Retina (tissue), 1 donor: ENCODE results near the gene DLGAP1.
A peak's percentile ranks its signal among the peaks of the same experiment; 100 is the strongest.
"Not testable (repeated sequence)": the region's sequence is repeated elsewhere in the genome, so short reads cannot be mapped to it uniquely, and the experiment has no call there.

Source experiments
- DNase-seq: peaks from one replicate; pipeline ENCODE4 v3.0.0-alpha.2; 2016

The DLGAP1 gene

DNA sequence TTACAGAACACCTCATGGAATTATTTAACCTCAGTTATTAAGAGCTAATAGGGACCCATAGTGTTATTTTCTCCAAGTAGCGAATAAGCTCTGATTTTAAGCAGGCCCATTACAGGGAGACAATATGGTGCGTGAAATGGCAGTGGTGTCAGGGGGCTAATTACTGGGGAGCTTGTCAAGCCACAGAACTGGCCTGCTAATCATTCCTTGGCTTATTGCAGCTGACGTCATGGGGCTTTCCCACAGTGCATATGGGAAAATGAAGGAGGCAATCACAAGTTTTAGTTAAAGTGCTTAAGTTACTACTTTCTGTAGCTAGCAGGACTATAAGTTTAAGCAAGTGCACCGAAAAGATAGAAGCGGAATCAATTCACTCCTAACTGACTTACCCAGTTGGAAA is 742.6 kb downstream of the DLGAP1 start:
- DNase-seq: no peak

DNA sequence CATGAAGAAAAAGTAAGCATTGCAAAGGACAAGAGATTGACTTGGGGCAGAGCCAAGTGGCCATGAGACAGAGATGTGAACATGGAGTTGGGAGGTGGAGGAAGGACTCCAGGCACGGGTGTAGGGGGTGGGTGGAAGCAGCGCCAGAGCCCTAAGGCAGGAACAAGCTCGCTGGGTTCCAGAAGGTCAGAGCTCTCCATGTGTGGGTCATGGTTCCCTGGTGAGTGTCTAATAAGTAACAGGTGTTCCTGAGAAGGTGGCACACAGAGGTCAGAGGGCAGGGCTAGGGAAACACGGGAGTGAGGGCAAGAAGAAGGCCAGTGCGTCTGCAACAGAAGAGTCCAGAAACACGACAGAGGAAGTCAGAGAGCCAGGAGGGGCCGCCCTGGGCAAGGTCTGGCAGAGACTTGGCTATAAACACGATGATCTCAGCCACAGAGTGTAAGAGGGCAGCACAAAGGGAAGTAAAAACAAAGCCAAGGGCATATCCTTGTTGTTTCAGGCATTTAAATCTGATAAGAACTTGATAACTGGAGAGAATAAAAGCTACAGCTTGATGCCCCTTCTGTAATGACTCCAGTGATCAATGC is 744.3 kb downstream of the DLGAP1 start:
- no peak for DNase-seq

DNA sequence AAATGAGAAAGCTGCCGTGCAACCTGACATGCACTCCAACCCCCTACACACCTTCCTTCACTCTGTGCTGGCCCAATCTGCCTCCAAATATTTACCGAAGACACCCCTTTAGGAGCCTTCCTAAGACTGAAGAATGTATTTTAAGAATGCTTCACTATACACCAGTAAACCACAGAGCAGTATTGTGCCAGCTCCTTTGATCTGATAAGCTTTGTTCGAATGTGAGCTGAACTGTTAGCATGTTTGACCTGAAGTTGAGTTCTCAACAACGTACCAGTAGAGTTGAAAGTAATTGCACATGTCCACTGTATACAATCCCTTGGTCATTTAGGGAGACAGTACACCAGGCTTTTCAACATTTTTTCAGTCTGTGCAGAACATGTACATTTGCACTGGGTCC is 745.9 kb downstream of the DLGAP1 start:
- no peak for DNase-seq

DNA sequence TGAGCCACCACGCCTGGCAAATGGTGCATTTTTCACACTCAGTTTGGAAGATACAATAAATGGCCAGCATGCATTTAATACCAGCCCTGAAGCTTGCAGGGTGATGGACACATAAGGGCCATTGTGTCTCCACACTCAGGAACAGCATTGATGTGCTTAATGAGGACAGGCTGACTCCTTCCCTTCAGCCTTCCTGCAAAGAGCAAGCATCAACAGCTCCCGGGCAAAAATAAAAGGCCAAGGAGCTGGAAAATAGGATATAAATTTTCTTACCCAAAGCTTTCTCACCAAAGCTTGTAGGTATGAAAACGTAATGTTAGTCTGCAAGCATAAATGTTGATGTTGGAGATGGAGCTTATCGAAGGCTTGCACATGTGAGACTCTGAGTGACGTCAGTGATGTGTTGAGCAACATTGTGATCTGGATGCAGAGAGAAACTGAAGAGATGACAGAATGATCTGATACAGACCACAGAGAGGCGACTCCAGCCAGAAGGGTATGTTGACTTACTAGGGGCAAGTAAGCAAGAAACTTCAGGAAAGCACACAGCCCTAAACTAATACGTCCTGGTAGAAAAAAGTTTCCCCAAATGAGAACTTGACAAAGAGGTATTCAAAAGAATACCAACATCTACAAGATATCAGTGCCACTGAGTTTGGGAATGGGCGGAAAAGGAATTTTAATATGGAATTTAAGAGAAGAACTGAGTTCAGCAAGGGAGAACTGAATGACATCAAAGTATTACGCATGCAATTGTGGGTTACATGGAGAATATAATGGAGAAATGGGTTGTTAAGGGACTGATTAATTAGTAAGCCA is 748.6 kb downstream of the DLGAP1 start:
- no peak for DNase-seq

DNA sequence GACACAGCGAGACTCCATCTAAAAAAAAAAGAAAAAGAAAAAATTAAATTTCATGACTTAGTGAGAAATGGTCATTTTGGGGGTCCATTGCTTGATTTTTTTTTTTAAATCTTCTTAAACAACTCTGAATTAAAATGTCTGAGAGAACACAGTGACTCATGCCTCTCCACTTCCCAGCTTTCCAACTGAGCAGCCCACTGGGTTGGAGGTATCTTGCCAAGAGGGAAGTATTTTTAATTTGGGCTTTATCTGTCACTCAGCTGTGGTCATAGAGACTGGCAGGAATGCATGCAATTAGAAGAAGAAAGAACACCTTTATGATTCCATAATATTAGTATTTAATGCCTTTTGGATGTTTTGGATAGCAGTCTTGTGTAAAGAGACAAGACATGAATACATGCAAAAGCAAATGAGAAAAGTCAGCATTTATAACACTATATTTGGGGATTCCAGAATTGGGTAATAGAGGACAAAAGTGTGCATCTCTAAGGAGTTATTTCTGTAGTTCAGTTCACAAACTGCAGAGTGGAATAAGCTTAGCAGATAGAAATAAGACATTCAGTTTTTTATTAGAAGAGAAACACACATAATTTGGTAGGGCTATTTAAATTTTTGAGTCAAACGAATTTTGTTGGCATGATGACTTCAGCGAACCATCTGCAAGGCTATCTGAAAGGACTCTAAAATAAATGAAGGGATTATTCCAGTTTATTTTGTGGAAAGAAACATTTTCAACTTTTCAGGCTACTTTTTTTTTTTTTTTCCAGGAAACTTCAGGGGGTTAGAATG is 750.4 kb downstream of the DLGAP1 start:
- no peak for DNase-seq

DNA sequence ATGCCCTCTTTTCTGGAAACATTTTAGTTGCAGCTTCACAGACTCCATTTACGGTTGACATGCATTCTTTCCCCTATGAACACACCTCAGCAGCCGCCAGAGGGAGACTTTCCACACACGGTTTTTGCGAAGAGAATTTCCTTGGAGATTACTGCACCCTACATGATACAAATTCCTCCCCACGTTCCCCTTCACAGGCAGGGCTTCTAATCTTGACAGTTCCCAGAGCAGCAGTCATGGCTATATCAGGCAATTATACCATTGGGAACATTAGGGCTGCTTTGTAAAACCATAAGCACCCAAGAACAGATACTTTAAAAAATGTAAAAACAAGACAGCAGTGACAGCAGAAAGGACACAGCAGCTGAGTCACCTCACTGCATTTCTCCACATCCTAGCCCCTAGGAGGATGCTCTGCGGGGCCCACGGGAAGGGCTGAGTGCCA is 751.4 kb downstream of the DLGAP1 start:
- DNase-seq: peak; percentile 67

DNA sequence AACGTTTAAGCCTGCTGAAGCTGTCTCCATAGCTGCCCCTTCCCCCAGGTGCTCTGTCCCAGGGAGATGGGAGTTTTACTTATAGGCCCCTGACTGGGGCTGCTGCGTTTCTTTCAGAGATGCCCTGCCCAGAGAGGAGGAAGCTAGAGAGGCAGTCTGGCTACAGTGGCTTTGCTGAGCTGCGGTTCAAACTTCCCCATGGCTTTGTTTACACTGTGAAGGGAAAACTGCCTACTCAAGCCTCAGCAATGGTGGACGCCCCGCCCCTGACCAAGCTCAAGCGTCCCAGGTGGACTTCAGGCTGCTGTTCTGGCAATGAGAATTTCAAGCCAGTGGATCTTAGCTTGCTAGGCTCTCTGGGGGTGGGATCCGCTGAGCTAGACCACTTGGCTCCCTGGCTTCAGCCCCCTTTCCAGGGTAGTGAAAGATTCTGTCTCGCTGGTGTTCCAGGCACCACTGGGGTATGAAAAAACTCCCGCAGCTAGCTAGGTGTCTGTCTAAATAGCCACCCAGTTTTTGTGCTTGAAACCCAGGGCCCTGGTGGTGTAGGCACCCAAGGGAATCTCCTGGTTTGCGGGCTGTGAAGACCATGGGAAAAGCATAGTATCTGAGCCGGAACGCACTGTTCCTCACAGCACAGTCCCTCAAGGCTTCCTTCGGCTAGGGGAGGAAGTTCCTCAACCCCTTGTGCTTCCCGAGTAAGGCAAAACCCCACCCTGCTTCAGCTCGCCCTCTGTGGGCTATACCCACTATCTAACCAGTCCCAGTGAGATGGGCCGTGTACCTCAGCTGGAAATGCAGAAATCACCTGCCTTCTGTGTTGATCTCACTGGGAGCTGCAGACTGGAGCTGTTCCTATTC is 755.2 kb downstream of the DLGAP1 start:
- not testable (repeated sequence) for DNase-seq

DNA sequence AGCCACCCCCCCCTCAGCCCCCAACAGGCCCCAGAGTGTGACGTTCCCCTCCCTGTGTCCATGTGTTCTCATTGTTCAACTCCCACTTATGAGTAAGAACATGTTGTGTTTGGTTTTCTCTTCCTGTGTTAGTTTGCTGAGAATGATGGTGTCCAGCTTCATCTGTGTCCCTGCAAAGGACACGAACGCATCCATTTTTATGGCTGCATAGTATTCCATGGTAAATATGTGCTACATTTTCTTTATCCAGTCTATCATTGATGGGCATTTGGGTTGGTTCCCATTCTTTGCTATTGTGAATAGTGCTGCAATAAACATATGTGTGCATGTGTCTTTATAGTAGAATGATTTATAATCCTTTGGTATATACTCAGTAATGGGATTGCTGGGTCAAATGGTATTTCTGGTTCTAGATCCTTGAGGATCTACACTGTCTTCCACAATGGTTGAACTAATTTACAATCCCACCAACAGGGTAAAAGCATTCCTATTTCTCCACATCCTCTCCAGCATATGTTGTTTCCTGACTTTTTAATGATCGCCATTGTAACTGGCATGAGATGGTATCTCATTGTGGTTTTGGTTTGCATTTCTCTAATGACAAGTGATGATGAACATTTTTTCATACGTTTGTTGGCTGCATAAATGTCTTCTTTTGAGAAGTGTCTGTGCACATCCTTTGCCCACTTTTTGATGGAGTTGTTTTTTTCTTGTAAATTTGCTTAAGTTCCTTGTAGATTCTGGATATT is 760.9 kb downstream of the DLGAP1 start:
- not testable (repeated sequence) for DNase-seq

DNA sequence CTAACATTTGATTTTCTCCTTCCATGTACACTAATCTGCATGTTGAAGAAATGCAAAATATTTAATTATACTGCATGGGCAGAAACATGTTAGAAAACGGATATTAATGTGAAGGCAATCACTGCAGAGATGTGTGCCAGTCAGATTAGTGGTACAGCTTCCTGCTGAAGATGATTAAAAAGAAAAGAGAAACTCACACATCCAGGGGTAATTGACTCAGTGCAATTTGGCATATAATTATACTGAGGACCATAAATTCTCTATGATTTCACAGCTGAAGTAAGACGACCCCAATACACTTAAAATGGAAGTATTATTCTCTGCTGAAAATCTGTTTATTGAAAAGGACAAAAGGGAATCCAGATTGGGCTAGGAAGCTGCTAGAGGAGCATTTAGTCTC is 761.7 kb downstream of the DLGAP1 start:
- DNase-seq: no peak

DNA sequence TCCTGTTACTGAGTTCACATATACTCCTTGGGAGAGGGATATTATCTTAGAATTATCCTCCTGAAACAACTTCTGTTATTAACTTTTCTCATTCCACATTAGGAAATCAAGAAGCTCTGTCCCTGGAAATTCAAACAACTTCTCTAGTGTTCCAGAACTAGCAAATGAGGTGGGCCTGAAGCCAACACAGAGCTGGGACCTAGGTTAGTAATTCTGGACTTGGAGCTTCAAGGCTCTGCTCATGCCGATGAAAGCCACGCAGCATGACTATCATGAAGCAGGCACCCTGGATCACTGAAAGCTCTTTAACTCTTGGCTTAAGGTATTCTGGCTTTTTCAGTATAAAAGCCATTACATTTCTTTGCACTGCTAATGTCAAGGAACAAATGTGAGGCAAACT is 762.4 kb downstream of the DLGAP1 start:
- no peak for DNase-seq

DNA sequence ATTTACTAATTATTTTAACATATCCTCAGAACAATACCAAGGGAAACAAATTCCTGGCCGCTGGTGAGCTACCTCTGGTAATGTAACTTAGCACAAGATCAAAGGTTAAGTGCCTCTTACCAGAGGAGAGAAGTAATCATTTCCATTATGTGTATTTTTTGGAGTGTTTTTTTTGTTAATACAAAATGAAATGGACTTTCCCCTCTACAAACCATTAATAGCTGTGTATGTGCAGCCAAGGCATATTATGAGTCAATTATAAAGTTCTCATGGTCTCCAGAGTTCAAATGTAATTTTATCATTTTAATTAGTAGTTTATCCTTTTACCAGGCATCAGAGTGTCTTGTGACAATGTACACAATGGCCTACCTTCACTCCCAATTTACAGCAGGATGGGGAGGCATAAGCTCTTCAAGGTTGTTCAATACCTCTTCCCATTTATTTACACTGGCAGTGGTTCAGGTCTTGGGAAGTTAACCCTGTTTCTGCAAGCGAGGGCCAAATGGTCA is 762.9 kb downstream of the DLGAP1 start:
- DNase-seq: no peak

DNA sequence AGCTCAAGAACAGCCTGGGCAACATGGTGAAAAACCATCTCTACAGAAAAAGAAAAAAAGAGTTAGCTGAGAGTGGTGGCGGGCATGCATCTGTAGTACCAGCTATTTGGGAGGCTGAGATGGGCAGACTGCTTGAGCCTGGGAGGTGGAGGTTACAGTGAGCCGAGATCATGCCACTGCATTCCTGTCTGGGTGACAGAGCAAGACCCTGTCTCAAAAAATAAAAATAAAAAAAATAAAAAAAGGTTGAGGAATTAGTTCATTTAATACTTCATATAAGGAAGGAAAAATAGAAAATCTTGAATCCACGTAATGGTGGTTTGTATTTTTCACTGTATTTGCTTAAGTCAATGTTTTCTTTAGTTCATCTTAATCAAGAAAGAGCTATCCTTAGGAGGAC is 763.4 kb downstream of the DLGAP1 start:
- DNase-seq: no peak

DNA sequence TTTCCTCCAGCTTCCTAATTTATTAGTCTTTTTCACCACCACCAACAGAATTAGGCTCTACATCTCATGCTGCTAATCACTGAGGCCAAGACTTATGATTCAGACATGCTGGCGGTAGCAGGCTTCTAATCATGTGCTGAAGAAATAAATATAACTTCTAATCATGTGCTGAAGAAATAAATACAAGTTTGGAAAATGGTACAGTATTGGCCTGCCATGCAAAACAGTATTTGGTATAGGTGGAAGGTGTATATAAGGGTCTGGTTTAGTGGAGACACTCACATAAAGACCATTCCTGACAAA is 764.4 kb downstream of the DLGAP1 start:
- no peak for DNase-seq

DNA sequence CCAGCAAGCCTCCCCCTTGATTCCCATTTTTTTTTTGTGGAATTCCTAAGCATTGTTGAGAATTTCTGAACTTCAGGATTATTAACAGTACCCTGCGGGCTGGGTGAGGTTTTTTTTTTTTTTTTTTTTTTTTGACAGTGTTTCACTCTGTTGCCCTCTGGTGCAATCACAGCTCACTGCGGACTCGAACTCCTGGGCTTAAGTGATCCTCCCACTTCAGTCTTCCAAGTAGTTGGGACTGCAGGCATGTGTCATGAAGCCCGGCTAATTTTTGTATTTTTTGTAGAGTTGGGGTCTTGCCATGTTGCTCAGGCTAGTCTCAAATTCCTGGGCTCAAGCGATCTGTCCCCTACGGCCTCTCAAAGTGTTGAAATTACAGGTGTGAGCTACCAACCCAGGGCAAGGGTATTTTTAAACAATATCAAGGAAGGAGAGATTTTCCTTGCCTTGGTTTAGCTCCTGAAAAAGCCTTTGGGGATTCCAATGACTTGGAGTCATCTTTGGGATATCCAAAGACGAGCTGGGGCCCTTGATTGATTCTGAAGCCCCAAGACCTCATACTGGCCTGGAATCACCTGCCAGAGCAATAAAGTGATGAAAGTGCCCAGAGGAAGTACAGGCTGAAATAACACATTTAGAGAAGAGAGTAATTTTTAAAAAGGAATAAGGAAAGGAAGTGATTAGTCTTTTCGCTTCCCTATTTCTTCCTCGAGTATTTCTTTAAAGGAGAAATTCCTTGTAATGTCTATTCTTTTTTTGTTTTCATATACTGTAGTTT is 764.9 kb downstream of the DLGAP1 start:
- DNase-seq: no peak

DNA sequence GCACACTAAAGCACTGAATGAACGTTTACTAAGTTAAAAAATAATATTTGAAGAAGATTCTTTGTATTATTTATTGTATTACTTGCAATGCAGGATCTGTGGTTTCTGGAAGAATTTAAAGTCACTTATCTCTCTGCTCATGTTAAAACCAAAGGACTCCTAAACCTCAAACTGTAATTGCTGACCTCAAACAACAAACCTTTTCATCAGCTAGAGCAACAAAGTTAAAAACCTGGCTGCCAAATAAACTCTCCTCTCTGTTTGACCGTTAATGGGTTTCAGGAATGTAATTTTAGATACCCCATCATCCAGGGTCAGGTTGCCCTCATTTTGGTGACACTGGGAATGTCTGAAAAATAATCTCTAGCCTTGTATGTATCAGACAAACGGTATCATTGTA is 766.0 kb downstream of the DLGAP1 start:
- DNase-seq: no peak

DNA sequence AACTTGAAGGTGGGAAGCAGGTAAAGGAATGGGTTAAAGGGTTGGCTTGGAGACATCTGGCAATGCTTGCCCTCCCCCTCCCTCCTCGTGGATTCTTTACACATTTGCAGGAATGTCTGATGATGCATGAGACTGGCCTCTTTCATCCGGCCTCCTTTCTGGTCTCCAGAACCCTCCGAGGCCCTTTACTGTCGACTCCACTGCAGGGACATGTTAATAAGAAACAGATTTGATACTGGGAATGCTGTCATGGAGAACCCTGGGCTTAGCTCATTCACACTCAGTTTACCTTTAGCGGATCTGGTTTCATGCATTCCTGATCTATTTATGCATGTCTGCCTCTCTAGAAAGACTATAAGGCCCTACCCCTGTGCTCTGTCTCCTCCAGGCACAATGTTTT is 766.4 kb downstream of the DLGAP1 start:
- no peak for DNase-seq

DNA sequence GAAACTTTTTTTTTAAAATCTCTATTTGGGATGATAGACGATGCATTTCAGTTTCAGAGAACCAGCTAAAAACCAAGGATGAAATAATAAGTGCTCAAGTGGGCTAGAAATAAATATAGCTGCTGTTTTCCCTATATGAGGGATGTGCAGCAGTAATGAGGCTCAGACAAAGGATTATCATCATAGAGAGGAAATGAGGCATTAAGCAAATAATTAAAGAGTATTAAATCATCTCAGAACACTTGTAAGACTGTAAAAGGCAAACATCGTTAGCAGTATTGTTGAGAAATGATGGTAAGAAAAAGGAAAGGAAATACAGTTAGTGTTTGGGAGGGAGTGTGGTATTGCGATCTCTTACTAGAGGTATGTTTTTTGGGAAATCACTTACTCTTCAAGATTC is 771.6 kb downstream of the DLGAP1 start:
- no peak for DNase-seq

DNA sequence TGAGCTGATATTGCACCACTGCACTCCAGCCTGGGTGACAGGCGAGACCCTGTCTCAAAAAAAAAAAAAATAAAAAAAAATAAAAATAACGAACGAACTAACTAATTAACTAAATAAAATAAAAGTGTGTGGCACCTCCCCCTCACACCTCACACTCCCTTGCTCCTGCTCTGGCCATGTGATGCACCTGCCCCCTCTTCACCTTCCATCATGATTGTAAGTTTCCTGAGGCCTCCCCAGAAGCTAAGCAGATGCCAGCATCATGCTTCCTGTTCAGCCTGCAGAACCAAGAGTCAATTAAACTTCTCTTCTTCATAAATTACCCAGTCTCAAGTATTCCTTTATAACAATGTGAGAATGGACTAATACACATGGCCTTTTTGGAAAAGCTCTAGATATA is 773.0 kb downstream of the DLGAP1 start:
- DNase-seq: no peak

DNA sequence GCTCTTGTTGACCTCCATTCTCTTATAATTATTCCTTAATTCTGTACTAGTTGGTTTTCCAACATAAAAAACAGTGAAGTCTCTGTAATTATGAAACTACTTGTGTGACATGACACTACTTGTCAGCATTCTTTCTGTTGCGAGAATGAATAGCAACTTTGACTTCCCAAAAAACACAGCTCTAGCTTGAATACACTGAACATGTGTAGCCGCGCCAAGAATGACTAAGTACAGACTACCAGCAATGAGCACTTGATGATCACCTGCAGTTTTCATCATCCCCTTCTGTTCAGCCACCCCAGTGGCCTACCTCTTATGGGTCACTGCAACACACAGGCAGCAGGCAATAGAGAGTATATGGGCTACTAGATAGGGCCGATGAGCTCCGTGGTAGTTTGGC is 775.9 kb downstream of the DLGAP1 start:
- DNase-seq: no peak

DNA sequence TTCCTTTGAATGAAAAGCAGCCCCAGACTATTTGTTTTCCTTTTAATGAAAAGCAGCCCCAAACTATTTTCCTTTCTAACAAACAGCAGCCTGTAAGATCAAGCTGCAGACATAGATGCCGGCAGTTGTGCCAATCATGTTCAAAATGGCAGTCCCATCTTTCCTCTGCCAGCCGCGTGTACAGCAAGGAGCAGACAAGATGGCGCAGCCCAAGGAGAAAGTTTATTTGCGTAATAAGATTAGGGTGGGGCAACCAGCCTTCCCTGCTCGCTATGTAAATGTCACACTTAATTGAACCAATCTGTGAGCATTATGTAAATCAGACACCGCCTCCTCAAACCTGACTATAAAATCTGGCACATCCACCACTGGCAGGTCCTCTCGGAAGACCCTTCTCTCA is 779.1 kb downstream of the DLGAP1 start:
- DNase-seq: no peak

DNA sequence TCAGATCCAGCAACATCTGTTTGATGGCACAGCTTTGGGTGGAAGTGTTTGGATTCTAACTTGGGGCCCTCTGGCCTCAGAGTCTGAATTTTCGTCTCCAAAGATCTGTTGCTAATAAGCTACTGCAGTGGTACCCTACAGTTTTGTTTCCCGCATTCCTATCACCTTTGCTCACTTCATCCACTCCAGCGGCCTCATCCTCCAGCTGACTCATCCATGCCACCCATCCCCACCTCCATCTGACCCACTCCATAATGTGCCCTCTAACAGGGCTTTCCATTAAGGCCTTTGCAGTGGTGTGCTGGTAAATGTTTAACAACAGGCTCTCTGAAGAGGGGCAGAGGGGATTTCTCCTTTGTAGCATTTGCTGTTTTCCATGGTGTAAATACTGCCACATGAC is 779.7 kb downstream of the DLGAP1 start:
- DNase-seq: no peak
